GM18520 (cell line): ENCODE data around the gene PSMA1.
"Not testable (repeated sequence)": the region's sequence is repeated elsewhere in the genome, so short reads cannot be mapped to it uniquely, and the experiment has no call there.

Experiments used
- ATAC-seq: cut with Tn5 transposase; IDR thresholded peaks from one replicate; pipeline ENCODE4 v1.9.1; 2021; ENCODE audit not compliant: unreplicated experiment

The PSMA1 gene

DNA sequence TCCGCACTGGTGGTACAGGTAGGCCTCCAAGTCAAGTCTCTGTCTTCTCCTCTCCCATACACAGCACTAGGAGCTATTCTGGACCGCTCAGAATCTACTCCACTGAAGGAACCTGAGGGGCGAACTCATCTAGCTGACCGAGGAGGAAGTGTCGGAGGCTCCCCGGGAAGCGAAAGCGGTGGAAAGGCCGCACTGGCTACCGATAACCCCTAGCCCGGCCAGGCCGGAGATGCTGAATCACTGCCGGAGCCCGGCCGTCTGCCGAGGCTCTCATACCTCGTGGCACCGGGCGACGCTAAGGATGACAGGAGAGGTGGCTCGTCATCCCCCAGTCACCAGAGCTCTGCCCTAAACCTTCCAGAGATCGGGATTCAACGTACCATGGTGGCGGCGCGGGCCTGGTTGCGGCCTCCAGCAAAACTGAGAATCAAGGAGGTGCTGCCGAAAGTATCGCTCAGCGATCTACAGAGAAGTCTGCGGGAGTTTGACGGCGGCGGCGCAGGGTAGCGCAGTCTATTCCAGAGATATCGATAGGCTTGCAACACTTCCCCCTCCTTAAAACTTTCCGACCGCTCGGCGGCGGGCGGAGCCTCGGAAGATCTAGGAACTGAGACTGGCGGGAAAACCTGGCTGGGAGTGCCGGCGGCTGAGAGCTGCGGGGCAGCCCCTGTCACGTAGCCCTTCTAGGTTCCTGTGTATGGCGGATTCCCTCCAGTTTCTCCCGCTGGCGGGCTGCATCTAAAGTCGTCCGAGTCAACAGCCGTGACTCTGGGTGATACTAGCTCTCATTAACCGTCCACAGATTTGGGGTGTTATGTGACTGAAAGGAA, at the start of gene PSMA1:
Gene PSMA1 (minus strand): TSS at position 470 of the 830 bp plus-strand sequence. CDS start 87 bp downstream, at position 383.
- peak; percentile 92 for ATAC-seq

DNA sequence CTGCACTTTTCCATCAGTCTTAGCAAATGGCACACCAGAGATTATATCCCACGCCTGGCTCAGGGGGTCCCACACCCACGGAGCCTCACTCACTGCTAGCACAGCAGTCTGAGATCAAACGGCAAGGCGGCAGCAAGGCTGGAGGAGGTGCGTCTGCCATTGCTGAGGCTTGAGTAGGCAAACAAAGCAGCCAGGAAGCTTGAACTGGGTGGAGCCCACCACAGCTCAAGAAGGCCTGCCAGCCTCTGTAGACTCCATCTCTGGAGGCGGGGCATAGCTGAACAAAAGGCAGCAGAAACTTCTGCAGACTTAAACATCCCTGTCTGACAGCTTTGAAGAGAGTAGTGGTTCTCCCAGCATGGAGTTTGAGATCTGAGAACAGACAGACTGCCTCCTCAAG, 49.3 kb upstream of the PSMA1 start:
- ATAC-seq: not testable (repeated sequence)

DNA sequence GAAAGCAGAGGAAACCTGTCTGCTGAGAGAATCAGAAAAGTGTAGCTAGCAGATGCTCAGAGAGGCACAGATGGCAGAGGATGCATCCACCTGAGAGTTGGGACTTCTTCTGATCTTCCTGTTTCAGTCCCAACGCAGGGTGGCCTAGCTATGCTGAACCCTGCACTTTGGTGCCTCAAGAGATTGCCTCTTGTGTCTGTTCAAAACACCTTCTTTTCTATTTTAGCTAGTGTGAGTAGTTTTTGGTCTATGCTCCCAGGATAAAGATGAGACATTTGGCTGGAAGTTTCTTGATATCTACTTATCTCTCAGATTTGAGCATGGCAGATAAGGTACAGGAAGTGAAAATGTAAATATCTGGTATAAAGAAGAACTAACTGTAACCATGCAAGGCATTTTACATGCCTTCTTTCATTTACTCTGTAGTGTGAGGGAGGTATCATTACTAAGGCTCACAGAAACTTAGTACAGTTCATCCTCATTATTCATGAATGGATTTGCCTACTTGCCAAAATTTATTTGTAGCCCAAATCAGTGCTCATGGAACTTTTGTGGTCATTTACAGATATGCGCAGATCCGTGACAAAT, 47.0 kb upstream of the PSMA1 start:
- ATAC-seq: no peak

DNA sequence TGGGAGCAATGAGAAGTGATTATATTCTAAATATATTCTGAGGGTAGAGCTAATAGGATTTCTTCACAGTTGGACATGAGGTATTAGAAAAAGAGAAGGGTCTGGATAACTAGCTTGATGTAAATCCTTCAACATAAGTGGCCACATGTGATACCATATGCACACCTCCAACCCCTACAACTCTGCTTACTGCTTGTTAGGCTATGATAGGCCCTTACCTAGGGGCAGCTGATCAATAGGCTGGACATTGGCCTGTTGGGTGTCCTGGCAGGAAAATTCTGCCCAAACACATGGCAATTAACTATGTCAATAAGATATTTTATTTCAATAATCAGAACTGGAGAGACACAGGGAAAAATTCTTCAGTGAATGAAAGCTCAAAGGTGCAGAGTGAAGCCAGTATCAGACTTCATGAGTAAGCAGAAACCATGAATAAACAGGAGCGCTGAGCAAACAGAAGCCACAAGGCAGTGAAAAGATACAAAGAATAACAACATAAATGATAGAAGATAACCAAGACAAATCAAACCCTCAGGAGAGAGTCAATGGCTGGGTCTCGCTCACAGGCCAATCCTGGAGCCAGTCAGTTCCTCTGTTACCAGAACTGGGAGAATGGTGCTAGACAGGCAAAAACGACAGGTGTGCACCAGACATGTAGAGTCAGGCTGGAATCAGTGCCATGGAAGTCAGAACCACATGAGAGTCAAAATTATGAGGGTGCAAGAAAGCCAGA, 46.3 kb upstream of the PSMA1 start:
- no peak for ATAC-seq

DNA sequence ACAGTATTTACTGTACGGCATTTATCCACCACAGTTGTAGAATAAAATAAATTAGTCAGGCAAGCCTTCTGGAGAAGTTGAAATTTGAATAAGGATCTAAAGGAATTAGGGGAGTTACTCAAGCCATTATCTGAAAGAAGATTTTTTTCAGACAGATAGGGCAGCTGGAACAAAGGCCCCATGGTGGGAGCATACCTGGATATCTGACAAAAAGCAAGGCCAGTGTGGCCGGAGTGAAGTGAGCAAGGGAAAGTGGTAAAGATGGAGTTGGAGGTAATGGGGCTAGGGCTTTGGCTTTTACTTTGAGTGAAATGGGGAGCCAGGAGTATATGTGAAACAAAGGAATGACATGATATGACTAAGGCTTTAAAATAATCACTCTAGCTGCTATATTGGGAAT, 45.7 kb upstream of the PSMA1 start:
- ATAC-seq: no peak

DNA sequence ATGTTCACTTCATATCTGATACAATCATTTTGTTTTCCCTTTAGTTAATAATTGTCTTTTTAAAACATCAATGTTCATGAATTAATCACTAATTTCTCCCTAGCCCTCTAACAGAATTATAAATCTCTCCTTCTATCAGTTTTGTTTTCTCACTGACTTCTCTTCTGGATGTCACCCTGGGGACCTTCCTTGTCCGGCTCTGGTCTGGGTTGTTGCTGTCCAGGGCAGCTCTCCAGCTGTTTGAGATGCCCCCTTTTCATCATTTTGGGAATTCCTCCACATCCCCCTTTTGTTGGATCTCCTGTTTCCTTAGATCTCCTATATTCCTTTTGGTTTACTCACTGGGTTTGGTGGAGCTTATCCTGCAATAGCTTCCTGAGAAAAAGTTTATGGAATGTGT, 35.6 kb upstream of the PSMA1 start:
- ATAC-seq: no peak

DNA sequence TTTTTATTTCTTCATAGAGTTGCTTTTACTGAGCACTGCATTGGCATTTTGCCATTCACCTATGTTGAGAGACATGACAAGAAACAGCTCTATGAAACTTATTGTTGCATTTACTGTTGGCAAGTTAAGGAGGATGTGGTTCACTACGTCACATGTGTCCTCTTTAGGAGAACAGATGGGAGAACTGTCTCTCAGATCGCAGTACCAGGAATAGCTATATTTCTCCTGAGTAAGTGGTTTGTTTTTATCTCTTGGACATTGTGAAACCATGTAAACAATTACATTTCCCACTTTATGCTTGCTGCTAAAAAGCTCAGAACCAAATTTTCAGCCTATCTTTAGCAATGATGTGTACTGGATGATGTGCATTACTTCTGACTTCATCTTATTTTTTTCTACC, 34.8 kb upstream of the PSMA1 start:
- no peak for ATAC-seq

DNA sequence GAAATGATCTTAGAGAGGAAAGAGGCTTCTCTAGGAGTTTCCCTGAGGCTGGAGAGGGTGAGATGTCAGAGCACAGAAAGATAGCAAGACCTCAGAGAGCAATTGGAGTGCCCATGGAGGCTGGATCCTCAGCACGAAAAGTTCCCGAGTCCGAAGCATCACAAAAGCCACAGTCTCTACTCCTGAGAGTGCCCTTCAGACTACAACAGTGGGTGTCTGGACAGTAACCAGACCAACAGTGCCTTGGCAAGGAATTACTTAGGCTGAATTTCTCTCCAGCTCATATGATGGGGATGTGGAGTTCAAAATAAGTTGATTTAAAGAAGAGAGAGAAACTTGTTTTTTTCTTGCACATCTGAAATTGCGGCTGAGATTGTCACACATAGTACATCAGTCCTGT, 31.9 kb upstream of the PSMA1 start:
- ATAC-seq: no peak

DNA sequence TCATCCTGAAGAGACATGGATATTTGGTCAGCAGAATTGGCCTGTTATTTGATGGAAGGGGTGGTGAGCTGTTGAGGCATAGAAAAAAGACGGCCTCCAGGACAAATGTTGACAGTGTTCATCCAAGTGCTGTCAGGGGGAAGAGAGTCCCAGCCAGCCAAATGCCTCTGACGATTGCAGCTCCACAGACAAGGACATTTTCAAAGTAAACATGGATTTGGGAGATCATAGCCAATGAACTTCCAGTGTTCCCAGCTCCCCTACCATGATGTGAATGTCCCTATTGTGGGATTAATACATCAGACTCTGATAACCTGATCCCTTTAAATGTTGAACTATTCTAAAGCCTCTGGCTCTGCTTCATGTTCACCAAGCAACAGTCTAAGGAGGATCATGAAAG, 31.2 kb upstream of the PSMA1 start:
- no peak for ATAC-seq

DNA sequence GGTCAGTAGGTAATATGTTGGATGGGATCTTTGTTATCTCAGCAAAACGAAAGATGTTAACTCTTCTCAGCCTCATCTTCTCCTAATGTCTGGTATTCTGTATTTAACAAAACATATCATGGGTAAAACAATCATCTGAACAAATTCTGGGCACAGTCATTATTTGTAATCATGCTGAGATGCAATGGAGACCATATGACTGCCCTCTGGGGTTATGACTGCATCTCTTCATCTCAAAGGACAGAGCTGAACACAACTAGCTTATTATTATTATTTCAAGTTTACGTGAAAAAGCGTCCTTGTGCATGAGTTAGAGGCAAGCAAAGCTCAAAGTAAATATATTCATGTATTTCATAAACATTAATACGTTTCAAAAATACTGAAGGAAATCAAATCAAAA, 29.7 kb upstream of the PSMA1 start:
- ATAC-seq: no peak

DNA sequence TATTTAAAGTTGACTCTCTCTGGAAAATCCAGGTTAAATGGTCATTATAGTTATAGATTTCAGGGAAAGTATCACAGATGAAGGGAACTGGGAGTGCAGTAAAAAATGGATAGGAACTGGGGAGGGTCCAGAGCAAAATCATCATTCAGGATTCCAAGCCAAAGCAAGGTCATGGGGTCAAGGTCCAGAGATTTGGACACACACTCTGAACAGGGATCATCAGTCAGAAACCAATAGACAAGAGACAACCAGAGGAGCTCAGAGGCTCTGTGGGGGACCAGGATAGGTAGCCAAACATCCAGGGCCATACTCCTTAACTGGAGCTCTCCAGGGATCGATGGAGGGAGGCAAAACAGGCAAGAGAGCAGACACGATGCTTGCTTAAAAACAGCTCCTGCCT, 27.3 kb upstream of the PSMA1 start:
- no peak for ATAC-seq

DNA sequence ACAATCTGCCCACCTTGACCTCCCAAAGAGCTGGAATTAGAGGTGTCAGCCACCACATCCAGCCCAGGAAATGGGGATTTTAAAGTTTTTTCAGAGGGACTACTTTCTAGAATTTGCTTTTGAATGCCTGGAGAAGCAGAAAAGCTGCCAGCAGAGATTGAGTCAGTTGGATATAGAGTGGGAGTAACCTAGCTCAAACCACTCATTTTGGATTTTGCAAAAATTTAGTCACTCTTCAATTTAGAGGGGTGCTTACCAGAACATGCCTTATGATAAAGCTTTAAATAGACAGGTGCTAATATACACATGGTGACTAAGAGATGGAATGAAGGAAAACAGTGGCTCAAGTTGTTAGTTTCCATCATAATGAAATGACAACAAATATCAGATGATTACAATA, 26.5 kb upstream of the PSMA1 start:
- no peak for ATAC-seq

DNA sequence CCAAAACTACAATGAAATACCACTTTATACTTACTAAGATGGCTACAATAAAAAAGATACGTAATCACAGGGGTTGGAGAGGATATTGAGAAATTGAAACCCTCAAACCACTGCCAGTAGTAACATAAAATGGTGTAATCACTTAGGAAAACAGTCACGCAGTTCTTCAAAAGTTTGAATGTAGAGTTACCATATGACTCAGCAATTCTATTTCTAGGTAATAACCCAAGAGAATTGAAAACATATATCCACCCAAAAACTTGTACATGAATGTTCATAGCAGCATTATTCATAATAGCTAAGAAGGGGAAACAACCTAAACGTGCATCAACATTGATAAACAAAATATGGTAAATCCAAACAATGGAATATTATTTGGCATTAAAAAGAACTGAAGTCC, 24.4 kb upstream of the PSMA1 start:
- peak; percentile 81 for ATAC-seq

DNA sequence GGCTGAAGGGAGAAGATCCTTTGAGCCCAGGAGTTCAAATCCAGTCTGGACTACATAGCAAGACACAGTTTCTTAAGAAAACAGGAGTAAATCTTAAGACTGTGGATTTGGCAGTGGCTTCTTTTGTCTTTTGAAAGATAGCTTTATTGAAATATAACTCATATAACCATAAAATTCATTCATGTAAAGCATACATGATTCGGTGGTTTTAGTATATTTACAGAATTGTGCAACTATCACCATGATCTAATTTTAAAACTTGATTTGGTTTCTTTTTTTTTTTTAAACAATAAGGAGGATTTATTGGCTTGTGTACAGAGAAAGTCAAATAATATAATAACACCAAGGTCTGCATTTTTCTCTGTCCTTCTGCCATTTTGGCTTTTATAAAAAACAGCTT, 23.1 kb upstream of the PSMA1 start:
- ATAC-seq: no peak

DNA sequence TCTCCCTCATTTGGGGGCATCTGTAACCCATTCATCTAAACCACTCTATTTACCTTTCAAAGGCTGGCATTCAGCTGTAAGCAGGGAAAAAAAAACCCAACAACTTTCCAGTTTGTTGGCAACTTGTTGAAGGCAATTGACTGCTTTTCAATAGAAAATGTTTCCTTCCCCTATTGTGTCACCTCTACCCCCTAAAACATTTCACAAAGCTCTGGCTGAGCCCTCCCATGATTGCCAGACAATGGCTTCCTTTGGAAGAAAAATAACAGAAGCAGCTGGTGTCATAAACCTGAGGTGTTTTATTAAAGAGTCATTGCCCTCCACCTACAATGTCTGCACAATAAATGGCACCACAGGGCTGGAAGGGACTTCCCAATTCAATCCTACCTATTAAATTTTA, 22.1 kb upstream of the PSMA1 start:
- ATAC-seq: no peak

DNA sequence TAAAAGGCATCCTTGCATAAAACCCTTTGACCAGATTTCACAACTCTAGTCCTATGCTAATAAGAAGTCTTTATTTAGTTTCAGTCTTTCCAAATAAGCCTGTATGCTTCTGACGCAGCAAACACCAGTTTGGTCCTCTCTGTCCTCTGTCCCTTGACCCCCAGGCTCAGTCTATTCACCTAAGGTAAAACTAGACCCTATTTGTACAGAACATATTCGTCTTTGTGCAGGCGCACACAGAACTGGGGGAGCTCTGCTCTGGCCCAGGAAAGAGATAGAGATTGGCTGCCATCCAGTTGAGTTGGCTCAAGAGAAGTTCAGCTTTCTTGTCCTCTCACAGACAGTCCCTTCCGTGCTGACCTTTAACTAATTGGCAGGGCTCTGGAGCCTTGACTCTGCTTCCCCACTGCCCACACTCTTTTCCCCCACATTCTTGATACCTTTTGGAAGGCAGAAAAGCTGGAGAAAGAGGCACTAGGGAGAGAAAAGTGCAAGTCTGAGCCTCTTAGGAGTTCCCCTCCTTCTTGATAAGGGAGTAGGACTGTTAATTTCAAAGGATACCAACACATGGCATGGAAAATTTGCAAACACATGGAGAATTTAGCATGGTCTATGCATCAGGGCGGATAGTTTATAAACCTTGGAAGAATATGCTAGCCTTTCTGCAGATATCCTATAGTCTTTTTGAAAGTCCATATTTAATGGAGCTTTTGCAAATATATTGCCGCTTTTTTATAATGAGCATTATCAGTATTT, 21.2 kb upstream of the PSMA1 start:
- no peak for ATAC-seq

DNA sequence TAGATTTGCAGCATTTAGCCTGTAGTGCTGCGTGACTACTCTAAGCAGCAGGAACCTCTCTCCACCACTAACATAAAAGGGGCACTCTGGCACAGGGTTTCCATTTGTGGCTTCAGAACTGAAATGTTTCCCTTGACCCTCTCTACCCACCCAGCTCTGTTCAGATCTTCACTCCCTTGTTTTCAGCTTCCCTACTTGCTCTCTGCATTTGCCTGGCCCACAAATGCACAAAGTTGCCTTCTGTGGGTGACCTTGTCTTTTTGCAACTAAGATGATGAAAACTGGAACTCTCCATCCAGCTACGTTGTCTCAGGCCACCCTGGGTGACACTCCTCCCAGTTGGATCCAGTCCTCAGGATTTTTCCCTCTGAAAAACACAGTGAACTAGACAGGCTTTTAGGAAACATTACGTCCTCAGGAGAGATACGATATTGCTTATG, 19.8 kb upstream of the PSMA1 start:
- no peak for ATAC-seq

DNA sequence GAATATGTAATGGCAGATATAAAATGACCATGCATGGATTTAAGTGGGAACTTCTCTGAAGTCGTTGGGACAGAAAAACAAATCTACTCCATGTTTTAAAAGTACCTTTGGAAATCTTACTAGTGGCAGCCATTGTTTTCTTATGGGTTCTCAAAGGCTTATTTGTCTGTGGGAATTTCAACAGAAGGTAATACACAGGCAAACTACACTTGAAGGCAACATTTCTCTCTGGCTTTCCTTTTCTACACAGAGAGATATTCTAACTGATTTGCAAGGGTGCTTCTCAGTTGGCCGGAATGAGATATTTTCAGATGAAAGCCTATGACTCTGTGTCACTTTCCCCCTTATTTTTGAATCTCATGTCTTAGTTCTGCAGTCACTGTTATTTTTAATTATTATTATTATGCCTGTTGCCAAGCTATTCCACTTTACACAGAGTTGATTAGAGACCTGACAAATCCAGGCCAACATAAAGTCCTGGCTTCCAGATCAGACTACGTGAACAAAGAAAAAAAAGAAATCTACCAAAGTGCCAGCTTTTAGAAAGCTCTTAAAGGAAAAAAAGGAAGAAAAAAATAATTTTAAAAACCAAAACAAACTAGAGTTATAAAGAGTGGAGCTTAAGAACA, 18.9 kb upstream of the PSMA1 start:
- ATAC-seq: no peak

DNA sequence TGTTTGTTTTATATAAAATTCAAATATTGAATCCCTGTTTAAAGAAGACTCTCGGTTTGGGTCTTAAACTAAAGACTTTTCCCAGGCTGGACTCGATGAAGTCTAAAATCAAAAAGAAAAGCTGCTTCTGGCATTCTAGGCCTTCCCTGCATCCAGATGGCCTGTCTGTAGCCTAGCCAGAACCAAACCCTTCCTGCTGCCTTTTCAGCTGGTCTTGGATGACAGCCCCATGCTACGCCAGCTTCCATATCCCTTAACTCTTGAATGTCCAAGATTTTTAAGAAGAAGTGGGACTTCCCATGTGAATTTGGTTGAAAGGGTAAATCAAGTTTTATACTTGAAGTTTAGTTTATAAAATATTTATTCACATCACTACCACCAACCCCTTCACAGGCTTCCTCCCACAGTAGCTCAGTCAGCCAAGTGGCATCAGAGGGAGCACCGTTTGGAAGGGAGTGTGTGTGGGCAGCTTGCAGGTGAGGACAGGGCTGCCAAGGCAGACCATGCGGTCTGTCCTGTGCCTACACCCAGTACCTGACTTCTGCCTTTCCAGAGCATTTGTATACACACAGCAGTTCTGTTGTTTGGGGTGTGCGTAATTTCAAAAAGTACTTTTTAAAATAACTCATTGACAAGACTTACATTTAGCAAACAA, 18.2 kb upstream of the PSMA1 start:
- ATAC-seq: no peak

DNA sequence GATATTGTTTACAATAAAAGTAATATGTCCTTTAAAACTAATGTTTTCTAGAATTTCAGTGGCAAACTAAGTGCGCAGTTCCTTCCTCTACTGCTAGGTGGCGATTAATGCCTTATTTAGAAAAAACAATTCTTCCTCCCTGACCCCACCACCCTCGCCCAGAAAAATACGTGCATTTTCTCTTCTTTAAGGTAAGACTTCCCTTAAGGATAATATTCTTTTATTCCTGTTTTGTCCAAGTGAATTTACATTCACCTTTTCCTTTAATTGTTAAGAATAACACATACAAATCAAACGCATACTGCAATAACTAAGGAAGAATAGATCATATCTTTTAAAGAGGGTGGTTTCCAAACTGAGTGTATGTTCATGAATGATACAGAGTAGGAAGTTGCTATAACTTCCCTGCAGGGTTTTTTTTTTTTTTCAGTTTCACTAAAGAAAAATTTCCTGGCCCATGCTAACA, 17.0 kb upstream of the PSMA1 start:
- ATAC-seq: no peak
